K562 (cell line): ENCODE results near the gene ARF5. TPM values are rescaled to one million over a fixed set of nuclear protein-coding genes. Genes with fewer than 3 reads are reported as not detected.

Experiments
- MECOM ChIP-seq: fragments of 250-450 bp; sonication (Bioruptor Pico); IDR thresholded peaks from 2 replicates; pipeline ENCODE4 v1.8.0; 2022; ENCODE audit warnings: inconsistent platforms
- NCOA4 ChIP-seq: fragments of 450-650 bp; IDR thresholded peaks from 2 replicates; pipeline ENCODE4 v1.6.1; 2018; ENCODE audit warnings: mild to moderate bottlenecking; ENCODE audit not compliant: partially characterized antibody
- NR2C2 ChIP-seq, 2 experiments: fragments of 200-800 bp in 1 of 2; sonication (Bioruptor generic) in 1 of 2; sonication (generic) in 1 of 2; formaldehyde crosslinking in 1 of 2; IDR thresholded peaks; 2 replicates each; pipeline versions ENCODE4 v1.6.1 to v1.8.0; 2016 to 2022; ENCODE audit warnings: mild to moderate bottlenecking in 1 of 2, missing compliant biosample characterization in 1 of 2, missing genetic modification characterization in 1 of 2, missing genetic modification reagents in 1 of 2
- PYGO2 ChIP-seq: fragments of 450-650 bp; IDR thresholded peaks from 2 replicates; pipeline ENCODE4 v1.6.1; 2016; ENCODE audit warnings: mild to moderate bottlenecking, missing genetic modification characterization, moderate library complexity, missing compliant biosample characterization
- ZBTB5 ChIP-seq: fragments of 450-650 bp; IDR thresholded peaks from 2 replicates; pipeline ENCODE4 v1.6.1; 2017; ENCODE audit warnings: antibody characterized with exemption
- ZNF280B ChIP-seq: fragments of 250-450 bp; sonication (Bioruptor Pico); IDR thresholded peaks from 2 replicates; pipeline ENCODE4 v1.5.1; 2021; ENCODE audit warnings: mild to moderate bottlenecking
- ZNF696 ChIP-seq: fragments of 250-450 bp; sonication (Bioruptor Pico); conservative IDR thresholded peaks from 2 replicates; pipeline ENCODE4 v1.4.0; 2020; ENCODE audit warnings: mild to moderate bottlenecking, moderate library complexity
- ZNF699 ChIP-seq: fragments of 250-450 bp; sonication (Bioruptor Pico); IDR thresholded peaks from 2 replicates; pipeline ENCODE4 v1.8.0; 2021; ENCODE audit warnings: mild to moderate bottlenecking, moderate library complexity; ENCODE audit not compliant: insufficient replicate concordance
- polyA plus RNA-seq, 8 experiments: library from polyadenylated mRNA; depleted of rRNA in 4 of 8; stranded (reverse) in 5 of 8; unstranded in 3 of 8; fragments of >200 nt; fragmentation: Nextera tagmentation in 2 of 8; fragmentation: Illumina TruSeq in 1 of 8; extraction: Ambion mirVana in 2 of 8; extraction: Trizol in 1 of 8; gene quantifications; 2 replicates each; pipeline versions ENCODE4 v1.2.1 to v1.2.3, GENCODE V29; 2011 to 2014; ENCODE audit warnings: inconsistent platforms in 1 of 8, missing spikeins in 1 of 8
- total RNA-seq, 7 experiments: library from RNA; depleted of rRNA in 6 of 7; stranded (reverse); fragments of >200 nt in 6 of 7; fragmentation: Illumina TruSeq in 2 of 7; extraction: Trizol in 2 of 7; gene quantifications; 2 replicates each; pipeline versions ENCODE4 v1.2.1 to v1.2.3, GENCODE V29; 2011 to 2021; ENCODE audit warnings: low replicate concordance in 1 of 7
- TF ChIP-seq, protein P1 (sequence below): sonication (generic); IDR thresholded peaks from 2 replicates; pipeline ENCODE4 v1.6.1; 2016
- TF ChIP-seq, protein P2 (sequence below), 2 experiments: fragments of 450-650 bp; conservative IDR thresholded peaks; 2 replicates each; pipeline ENCODE4 v1.6.1; 2017; ENCODE audit warnings: mild to moderate bottlenecking in 2 of 2, moderate library complexity in 2 of 2
- TF ChIP-seq, protein P3 (sequence below): fragments of 200-800 bp; sonication (Bioruptor generic); IDR thresholded peaks from 2 replicates; pipeline ENCODE4 v1.6.1; 2017; ENCODE audit warnings: missing genetic modification characterization, missing compliant biosample characterization
- TF ChIP-seq, protein P4 (sequence below), 3 experiments: IDR thresholded peaks in 2 of 3; conservative IDR thresholded peaks in 1 of 3; 2 replicates each; pipeline ENCODE4 v1.5.1; 2011 to 2012; ENCODE audit warnings: low read length in 3 of 3, mild to moderate bottlenecking in 3 of 3, control low read depth in 2 of 3, improper control_type of control experiment in 1 of 3, inconsistent platforms in 1 of 3, low read depth in 1 of 3, mixed read lengths in 1 of 3, moderate library complexity in 1 of 3; ENCODE audit not compliant: insufficient read depth in 2 of 3
- TF ChIP-seq, protein P5 (sequence below): IDR thresholded peaks from 2 replicates; pipeline ENCODE4 v1.6.1; 2012; ENCODE audit warnings: low read depth, low read length, improper control_type of control experiment, borderline replicate concordance

Gene ARF5
- total and polyA plus RNA-seq, 9 of the 15 experiments (the other 6 are each of a cell fraction or from before 2014, with no cell fraction given), result 8.1 to 290 (median 125) TPM

- TF ChIP-seq, protein P1, sequence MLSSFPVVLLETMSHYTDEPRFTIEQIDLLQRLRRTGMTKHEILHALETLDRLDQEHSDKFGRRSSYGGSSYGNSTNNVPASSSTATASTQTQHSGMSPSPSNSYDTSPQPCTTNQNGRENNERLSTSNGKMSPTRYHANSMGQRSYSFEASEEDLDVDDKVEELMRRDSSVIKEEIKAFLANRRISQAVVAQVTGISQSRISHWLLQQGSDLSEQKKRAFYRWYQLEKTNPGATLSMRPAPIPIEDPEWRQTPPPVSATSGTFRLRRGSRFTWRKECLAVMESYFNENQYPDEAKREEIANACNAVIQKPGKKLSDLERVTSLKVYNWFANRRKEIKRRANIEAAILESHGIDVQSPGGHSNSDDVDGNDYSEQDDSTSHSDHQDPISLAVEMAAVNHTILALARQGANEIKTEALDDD, result no peak
- TF ChIP-seq NR2C2 (CRISPR knock-in tag; IDR thresholded peaks at IDR 0.05) (0 out of 2 replicates have a peak, but pooled peaks have one; percentile 9), NR2C2 (tag; IDR thresholded peaks at IDR 0.05) (peak; percentile 65), PYGO2 (tag) (no peak), ZNF699 (CRISPR knock-in tag) (no peak), NCOA4 (no peak), ZNF280B (CRISPR knock-in tag) (no peak), MECOM (CRISPR knock-in tag) (peak; percentile 76), ZNF696 (no peak), ZBTB5 (no peak)
- TF ChIP-seq, protein P2, sequence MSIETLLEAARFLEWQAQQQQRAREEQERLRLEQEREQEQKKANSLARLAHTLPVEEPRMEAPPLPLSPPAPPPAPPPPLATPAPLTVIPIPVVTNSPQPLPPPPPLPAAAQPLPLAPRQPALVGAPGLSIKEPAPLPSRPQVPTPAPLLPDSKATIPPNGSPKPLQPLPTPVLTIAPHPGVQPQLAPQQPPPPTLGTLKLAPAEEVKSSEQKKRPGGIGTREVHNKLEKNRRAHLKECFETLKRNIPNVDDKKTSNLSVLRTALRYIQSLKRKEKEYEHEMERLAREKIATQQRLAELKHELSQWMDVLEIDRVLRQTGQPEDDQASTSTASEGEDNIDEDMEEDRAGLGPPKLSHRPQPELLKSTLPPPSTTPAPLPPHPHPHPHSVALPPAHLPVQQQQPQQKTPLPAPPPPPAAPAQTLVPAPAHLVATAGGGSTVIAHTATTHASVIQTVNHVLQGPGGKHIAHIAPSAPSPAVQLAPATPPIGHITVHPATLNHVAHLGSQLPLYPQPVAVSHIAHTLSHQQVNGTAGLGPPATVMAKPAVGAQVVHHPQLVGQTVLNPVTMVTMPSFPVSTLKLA (conservative IDR thresholded peaks at IDR 0.05), result peak in 1 of 2 experiments; percentile 89; a peak in 2 of 4 replicates
- TF ChIP-seq, protein P3, sequence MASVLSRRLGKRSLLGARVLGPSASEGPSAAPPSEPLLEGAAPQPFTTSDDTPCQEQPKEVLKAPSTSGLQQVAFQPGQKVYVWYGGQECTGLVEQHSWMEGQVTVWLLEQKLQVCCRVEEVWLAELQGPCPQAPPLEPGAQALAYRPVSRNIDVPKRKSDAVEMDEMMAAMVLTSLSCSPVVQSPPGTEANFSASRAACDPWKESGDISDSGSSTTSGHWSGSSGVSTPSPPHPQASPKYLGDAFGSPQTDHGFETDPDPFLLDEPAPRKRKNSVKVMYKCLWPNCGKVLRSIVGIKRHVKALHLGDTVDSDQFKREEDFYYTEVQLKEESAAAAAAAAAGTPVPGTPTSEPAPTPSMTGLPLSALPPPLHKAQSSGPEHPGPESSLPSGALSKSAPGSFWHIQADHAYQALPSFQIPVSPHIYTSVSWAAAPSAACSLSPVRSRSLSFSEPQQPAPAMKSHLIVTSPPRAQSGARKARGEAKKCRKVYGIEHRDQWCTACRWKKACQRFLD (CRISPR knock-in tag), result peak; percentile 72
- TF ChIP-seq, protein P4, sequence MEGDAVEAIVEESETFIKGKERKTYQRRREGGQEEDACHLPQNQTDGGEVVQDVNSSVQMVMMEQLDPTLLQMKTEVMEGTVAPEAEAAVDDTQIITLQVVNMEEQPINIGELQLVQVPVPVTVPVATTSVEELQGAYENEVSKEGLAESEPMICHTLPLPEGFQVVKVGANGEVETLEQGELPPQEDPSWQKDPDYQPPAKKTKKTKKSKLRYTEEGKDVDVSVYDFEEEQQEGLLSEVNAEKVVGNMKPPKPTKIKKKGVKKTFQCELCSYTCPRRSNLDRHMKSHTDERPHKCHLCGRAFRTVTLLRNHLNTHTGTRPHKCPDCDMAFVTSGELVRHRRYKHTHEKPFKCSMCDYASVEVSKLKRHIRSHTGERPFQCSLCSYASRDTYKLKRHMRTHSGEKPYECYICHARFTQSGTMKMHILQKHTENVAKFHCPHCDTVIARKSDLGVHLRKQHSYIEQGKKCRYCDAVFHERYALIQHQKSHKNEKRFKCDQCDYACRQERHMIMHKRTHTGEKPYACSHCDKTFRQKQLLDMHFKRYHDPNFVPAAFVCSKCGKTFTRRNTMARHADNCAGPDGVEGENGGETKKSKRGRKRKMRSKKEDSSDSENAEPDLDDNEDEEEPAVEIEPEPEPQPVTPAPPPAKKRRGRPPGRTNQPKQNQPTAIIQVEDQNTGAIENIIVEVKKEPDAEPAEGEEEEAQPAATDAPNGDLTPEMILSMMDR (IDR thresholded peaks at IDR 0.05 in 2 of 3, conservative IDR thresholded peaks at IDR 0.05 in 1 of 3; ENCODE audit: insufficient read depth in 2 of 3, low read depth in 1 of 3, low read length in 3 of 3), result no peak
- TF ChIP-seq, protein P5, sequence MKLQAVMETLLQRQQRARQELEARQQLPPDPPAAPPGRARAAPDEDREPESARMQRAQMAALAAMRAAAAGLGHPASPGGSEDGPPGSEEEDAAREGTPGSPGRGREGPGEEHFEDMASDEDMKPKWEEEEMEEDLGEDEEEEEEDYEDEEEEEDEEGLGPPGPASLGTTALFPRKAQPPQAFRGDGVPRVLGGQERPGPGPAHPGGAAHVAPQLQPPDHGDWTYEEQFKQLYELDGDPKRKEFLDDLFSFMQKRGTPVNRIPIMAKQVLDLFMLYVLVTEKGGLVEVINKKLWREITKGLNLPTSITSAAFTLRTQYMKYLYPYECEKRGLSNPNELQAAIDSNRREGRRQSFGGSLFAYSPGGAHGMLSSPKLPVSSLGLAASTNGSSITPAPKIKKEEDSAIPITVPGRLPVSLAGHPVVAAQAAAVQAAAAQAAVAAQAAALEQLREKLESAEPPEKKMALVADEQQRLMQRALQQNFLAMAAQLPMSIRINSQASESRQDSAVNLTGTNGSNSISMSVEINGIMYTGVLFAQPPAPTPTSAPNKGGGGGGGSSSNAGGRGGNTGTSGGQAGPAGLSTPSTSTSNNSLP, result no peak
Measured at GRCh38 chr7:127585044-127585953, 2.9 kb upstream of the ARF5 start, which contains the start of gene GCC1 (continued).
